GM18870 (cell line): ENCODE data around the gene SGK2.

ENCODE experiments used
- ATAC-seq: cut with Tn5 transposase; IDR thresholded peaks from one replicate; pipeline ENCODE4 v1.9.1; 2021; ENCODE audit warnings: moderate library complexity; ENCODE audit not compliant: unreplicated experiment

Gene SGK2

DNA sequence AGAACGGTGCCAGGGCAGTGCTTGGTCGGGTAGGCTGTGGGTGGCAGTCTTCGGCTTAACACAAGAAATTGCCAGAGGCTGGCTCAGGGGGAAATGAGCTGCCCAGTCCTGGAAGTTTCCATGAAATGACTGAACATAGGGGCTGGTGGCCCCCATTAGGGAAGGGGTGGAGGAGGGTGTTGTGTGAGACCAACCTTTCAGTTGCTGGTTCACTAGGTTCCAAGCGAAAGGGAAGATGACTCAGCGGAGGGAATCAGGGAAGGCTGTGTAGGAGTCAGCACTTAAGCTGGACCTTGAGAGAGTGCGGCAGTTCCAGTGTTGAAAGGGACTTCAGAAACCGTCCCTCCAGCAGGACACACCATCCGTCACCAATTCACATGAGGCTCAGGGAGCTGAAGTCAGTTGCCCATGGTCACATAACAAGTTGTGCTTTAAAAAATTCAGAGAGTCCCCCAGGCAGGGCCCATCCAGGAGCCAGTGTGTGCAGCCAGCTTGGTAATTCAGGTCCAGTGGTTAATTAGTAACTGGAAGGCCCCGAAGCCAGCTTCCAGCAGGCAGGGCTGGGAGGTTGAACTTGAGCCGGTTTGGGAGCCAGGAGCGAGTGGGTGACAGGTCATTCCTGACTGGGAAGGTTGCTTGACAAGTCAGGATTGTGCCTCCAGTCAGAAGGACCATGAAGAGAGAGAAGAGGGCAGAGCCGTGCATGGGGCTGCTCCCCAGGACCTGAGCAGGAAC, at the start of gene SGK2:
Gene SGK2, plus strand, starts transcription at position 616 of the 735 bp plus-strand sequence. CDS start 7,469 bp downstream, outside the sequence.
- no peak for ATAC-seq

DNA sequence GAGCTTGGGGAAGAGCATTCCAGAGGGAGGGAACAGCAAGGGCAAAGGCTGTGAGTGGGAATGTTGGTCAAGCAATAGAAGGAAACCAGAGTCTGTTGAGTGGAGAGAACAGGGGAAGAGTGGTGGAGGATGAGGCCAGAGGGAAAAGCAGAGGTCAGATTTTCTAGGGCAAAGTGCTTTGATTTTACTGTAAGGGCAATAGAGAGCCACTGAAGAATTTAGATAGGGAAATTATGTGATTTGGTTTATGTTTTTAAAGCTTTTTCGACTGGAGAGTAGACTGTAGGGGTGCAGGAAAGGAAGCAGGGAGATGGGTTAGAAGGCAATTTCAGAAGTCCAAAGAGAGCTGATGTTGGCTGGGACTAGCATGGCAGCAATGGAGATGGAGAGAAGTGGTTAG, 46.9 kb upstream of the SGK2 start:
- no peak for ATAC-seq

DNA sequence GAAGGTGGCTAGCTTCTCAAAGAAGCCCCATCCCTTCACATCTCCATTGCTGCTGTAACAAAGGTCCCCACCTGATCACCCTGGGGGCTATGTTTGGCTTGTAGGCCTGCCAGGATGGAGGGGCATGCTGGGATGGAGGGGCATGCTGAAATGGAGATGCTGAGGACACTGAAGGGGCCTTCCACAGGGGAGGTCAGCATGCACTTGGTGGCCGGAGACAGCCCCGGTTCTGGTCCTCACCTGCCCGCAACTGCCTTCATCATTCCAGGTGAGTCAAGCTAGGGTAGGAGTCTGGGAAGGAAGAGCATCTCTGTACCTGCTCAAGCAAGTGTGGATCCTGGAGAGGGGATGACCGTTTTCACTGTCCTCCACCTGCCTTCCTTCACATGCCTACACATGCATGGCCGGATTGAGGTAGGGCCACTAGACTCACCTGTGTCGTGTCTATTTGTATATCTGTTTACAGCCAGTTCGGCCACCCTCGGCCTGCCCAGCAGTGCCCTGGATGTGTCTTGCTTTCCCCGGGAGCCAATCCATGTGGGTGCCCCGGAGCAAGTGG, 45.4 kb upstream of the SGK2 start:
- ATAC-seq = no peak

DNA sequence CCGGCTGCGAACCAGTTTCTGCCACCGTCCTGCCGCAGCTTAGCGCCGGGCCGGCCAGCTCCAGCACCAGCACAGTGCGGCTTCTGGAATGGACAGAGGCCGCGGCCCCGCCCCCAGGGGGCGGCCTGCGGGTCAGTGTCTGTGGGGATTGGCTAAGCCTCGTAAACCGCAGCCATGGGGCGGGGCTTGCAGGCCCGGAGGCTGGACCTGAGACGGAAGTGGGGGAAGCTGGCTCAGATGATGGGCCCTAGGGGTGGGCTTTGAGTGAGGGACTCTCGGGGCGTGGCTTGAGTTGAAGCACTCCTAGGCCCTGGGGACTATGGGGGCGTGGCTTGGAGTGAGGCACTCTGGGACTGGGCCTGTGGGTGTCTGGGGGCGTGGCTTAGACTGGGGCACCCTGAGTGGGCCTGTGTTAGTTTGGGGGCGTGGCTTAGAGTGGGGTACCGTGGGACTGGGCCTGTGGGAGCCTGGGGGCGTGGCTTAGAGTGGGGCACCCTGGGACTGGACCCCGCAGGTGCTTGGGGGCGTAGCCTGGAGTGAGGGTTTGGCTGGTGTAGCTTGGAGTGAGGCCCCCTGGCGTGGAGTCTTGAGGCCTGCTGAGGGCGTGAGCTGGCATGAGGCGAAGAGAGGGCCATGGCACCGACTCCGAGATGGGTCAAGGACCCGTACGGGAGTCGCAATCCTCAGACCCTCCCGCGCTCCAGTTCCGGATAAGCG, 44.7 kb upstream of the SGK2 start:
- ATAC-seq = peak; percentile 76

DNA sequence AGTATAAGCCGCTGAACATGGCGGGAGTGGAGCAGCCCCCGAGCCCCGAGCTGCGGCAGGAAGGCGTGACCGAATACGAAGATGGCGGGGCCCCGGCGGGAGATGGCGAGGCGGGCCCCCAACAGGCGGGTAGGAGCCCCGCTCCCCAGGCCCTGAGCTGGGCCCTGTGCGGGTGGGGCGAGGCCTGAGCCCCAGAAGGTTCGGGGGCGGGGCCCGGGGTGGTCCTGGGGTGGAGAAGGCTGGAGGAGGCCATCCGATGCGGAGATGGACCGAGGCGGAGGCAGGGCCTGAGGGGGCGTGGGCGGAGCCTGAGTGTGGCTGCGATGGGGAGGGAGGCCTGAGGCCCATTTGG, 44.2 kb upstream of the SGK2 start:
- peak; percentile 3 for ATAC-seq

DNA sequence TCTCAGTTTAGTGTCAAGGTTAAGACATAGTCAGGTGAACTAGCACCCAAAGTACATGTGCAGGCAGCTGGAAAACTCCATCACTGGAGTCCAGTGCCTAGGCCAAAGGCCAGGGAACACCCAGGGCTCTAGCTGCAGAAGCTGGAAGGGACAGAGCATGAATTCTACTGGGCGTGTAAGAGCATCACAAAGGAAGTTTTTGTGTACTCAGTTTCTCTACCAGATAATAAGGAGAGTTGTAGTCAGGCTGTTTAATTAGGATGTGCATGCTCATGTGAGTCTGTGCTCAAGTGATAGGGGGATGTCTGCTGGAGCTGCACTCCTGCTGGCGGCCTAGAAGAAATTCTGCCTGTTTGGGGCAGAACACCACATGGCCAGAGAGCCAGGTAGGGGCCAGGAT, 43.2 kb upstream of the SGK2 start:
- no peak for ATAC-seq

DNA sequence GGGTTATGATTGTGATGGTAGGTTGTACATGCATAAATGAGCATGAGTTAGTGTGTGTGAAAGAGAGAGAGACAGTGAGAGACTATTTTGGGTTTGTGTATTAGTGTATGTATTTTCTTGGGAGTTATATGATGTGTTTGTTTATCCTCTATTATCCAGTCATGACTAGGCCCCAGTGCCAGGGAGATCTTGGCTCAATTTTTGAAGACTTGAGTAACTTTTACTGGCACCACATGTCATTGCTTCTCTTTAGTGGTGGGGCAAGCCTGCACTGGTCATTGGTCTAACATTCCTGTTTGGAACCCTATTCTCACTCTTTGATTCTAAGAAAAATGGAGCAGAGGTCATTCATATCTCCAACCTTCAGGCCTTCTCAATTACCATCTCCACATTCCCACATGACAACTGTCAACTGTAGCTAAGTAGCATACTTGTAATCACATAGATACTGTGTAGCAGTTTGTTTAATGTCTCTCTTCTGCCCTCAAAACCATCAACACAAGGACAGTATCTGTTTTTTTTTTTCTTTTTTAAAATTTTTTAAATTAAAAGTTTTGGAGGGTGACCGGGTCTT, 42.5 kb upstream of the SGK2 start:
- ATAC-seq = no peak

DNA sequence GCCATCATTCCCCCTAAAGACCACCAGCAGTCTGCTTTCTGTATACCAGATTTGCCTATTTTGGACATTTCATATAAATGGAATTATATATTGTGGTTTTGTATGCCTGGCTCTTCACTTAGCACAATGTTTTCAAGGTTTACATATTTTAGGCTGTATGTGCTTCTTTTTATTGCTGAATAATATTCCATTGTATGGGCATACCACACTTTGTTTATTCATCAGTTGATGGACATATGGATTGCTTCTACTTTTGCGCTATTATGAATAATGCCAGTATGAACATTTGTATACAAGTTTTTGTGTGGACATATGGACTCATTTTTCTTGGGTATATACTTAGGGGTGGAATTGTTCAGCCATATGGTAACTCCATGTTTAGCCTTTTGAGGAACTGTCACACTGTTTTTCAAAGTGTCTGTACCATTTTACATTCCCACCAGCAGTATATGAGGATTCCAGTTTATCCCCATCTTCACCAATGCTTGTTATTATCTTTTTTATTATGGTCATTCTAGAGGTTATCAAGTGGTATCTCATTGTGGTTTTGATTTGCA, 38.7 kb upstream of the SGK2 start:
- no peak for ATAC-seq

DNA sequence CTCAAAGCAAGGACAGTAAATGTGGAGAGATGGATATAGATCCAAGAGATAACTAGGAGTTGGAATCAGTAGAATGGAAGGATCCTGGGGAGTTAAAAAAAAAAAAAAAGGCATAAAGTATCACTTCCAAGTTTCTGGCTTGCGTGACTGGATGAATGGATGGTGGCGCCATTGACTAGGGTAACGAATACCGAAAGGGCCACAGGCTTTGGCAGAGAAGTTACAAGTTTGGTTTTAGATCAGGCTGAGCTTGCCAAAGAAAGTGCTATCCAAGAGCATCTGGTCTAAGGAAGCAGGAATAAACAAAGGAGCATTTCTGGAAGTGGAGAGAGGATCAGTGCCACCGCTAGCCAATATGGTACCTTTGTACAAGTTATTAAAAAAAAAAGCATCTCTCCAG, 33.8 kb upstream of the SGK2 start:
- ATAC-seq = no peak

DNA sequence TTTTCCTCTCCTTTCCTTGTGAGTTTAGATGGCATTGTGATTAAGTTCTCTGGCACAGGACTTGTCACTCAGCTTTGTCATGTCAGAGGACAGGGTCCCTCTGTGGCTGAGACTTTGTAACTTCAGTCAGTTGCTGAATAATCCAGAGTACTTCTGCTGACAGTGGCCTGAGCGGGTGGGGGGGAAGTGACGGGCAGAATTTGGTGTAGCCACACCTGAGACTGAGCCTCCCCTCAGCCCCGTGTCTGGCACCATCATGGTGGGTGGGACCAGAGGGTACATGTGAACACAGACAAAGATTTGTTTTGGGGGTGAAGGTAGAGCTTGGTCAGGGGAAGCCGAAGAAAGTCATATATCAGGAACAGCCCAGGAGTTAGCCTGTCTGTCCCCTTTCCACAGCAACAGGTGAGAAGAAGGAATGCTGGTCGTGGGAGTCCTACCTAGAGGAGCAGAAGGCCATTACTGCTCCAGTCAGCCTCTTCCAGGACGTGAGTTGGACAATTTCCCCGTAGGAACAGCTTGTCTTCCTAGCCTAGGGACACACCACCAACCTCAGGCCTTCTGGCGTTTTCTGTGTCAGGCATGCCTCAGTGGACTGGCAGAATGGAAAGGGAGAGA, 30.5 kb upstream of the SGK2 start:
- no peak for ATAC-seq

DNA sequence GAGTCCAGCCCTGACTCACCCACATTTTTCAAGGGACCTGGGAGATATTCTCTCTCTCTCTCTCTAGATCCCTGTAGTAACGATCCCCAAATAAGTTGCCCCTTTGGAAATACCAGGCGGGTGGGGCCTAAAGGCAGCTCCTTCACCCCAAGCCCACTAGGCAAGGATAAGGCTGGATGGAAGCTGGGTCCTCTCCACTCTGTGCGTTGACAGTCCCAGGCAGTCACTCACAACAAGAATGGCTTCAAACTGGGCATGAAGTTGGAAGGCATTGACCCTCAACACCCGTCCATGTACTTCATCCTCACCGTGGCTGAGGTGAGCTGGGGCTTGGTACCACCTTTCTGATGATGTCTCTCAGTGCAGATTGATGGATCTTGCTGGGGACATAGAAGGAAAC, 29.8 kb upstream of the SGK2 start:
- ATAC-seq = no peak

DNA sequence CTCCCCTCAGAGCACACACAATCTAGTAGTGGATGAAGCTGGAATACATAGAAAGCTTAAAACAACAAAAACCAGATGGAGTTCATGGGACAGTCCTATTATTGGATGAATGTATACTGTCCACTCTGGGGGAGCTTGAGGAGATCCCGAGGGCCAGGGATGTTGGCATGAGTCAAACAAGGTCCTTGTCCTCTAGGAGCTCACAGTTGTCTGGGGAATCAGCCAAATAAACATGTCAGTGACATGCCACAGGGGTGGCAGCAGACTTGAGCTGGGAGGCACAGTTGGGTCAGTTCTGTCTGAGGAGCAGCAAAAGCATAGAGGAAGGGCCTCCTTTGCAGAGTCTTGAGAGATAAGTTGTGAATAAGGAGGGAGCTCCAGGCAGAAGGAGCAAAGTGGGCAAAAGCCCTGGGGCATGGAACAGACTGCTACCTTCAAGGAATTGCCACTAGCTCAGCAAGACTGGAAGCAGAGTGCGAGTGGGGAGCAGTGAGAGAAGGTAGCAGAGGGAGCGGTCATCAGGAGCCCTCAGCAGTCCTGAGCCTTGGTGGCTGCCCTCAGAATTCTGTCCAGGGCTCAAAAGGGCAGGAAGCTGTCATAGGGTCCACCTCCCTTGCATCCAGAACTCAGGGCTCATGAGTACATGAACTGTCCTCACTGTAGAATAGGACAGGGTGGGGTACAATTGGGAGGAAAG, 29.2 kb upstream of the SGK2 start:
- ATAC-seq = no peak

DNA sequence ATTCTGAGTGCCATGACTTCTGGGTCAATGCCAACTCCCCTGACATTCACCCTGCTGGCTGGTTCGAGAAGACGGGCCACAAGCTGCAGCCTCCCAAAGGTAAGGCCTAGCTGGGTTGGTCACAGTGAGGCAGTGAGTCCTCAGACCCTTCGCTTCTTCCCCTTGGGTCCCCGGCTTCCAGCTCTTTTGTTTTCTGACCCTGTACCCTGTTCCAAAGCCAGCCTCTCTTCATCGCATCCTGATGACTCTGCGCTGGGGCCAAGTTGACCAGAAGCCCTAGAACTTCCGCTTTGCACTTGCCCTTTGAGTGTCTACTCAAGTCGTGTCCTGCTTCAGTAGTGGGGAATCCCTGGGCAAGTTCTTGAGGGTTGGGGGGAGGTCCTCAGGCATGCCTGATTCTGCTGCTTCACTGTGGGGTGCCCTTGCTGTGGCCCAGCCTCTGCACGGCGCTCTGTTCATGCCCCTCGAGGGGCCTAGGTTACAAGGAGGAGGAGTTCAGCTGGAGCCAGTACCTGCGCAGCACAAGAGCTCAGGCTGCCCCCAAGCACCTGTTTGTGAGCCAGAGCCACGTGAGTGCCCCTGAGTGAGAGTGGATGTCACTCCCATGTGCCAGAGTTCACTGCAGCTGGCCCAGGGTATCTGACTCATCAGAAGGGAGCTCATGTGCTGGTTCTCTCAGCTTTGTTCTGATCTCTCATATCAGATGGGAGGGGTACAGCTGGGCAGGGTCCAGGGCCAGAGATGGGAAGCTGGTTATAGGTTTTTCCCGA, 28.3 kb upstream of the SGK2 start:
- no peak for ATAC-seq

DNA sequence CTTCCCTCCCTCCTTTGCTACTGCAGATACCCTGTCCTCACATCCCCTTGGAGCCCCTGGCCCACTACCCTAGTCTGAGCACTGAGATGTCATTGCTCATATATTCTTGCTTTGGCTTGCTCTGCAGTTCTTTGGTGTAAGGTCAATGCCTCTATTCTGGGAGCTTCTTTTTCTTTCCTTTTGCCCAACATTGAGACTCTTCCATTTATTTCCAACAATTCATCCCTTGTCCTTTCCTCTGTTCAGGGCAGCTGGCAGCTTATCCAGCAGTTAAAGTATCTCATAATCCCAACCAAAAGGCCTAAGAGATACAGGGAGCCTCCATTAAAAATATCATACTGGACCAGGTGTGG, 27.8 kb upstream of the SGK2 start:
- no peak for ATAC-seq

DNA sequence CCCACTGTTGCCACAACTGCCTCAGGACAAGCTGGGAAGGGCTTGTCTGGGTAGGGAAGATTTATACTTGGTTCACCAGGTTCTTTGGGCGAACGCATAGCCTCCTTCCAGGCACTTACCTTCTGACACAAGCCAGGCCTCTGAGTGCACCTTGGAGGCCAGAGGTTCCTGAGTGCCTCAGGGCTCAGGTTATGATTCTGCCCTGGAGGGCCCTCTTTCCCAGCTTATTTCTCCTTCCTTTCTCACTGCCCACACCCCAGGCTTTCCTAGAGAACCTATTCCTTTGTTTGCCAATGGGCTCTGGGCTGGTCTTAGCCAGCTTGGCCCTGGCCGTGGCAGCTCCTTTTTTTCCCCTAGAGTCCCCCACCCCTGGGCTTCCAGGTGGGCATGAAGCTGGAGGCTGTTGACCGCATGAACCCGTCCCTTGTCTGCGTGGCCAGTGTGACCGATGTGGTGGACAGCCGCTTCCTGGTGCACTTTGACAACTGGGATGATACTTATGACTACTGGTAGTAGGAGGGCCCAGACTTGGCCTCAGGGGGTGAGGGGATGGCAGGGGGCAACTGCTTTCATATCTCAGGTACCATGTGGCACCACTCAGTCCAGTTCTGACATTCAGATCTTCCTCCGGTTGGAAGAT, 26.3 kb upstream of the SGK2 start:
- no peak for ATAC-seq

DNA sequence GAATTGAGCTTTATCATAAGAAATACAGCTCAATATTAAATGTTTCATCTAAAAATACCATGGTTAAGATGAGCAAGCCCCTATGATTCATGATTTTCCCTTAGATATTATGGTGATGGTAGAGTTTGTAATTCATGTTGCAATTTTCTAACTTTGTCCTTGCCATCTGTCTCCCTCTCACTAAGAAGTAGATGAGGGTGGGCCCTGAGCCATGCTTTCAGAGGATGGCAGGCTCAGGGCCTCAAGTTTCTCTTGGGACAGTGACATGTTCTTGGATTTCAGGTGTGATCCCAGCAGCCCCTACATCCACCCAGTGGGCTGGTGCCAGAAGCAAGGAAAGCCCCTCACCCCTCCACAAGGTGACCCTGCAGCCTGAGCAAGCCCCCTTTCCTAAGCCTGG, 25.8 kb upstream of the SGK2 start:
- ATAC-seq = no peak

DNA sequence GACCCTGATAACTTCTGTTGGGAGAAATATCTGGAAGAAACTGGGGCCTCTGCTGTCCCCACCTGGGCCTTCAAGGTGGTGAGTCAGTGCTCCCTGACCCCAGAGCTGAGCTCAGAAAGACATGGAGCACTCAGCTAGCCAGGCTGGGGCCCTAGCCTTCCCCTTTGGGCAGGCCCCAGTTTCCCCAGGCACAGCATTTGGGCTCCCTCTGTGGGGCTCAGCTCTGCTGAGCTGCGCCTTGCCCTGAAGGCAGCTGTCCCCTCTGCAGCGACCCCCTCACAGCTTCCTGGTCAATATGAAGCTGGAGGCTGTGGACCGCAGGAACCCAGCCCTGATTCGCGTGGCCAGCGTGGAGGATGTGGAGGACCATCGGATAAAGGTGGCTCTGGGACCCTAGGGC, 24.8 kb upstream of the SGK2 start:
- no peak for ATAC-seq

DNA sequence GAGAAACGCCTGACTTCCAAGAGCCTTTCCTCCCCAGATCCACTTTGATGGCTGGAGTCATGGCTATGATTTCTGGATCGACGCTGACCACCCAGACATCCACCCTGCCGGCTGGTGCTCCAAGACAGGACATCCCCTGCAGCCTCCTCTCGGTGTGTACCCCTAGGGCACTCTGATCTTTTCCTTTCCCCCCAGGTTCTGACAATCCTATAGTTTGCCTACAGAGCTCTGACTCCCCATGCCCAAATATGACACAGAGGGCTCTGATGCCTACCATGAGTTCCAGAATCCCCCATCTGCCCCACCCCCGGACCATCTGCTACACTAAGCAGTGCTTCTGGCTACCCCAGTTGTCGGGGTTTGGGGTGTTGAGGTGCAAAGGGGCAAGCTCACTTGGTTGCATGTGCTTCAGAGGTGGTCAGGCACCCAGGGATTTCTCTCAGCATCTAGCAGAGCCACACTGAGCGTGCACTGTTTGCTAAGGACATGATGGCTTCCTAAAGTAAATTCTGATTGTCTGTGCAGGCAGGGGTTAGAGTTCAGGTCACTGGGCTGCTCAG, 24.0 kb upstream of the SGK2 start:
- ATAC-seq = no peak

DNA sequence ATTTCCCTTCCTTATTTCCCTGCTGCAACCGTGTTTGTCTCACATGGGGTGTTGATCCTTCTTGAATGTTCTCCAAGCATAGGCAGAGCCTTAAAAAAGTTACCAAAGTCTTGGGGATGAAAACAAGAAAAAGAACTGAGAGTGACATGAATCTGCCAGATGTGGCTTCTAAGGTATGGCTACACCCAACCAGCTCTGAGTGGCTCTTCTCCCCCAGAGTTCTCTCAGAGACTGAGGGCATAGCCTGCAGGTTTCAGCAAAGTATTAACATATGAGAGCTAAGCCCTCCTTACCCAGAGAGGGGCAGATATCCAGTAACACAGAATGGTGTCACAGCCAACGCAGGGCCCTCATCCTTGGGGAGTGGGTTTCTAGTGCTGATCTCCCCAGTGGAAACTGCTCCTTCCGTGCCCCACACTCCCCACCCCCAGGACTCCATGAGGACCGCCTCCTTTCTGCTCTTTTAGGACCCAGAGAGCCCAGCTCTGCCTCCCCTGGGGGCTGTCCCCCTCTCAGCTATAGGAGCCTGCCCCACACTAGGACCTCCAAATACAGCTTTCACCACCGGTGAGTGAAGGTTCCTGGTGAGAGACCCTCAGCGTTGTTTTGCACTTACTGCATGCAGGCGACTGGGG, 23.3 kb upstream of the SGK2 start:
- ATAC-seq = no peak
